Adipocyte (in vitro differentiated cells): Measurements from ENCODE around the gene SAP25.

Experiments
- DNase-seq: peaks from one replicate; pipeline ENCODE4 v3.0.0-alpha.2; 2015; ENCODE audit warnings: low read depth
- H3K27me3 ChIP-seq: replicated peaks from 2 replicates; pipeline ENCODE4 v1.7.0; 2013; ENCODE audit warnings: mild to moderate bottlenecking, low read length, moderate library complexity; ENCODE audit not compliant: control insufficient read depth, insufficient read depth
- H3K36me3 ChIP-seq: 2 replicates; pipeline ENCODE4 v1.7.0; 2013; ENCODE audit warnings: low read length, mild to moderate bottlenecking, moderate library complexity; ENCODE audit not compliant: control insufficient read depth, insufficient read depth, severe bottlenecking
- H3K4me1 ChIP-seq: 2 replicates; pipeline ENCODE4 v1.7.0; 2013; ENCODE audit warnings: mild to moderate bottlenecking, low read length, moderate library complexity; ENCODE audit not compliant: control insufficient read depth, insufficient read depth
- H3K4me3 ChIP-seq: 2 replicates; pipeline ENCODE4 v1.7.0; 2013; ENCODE audit warnings: mild to moderate bottlenecking, low read length, moderate library complexity
- H3K9ac ChIP-seq: 2 replicates; pipeline ENCODE4 v1.7.0; 2013; ENCODE audit warnings: mild to moderate bottlenecking, low read length, moderate library complexity
- H3K9me3 ChIP-seq: 2 replicates; pipeline ENCODE4 v1.7.0; 2013; ENCODE audit warnings: mild to moderate bottlenecking, low read length, moderate library complexity; ENCODE audit not compliant: control insufficient read depth

Gene SAP25

GRCh38 chr7:100606313-100606712 lies 32.6 kb upstream of the SAP25 start:
- Histone ChIP-seq H3K4me1 (peaks cover 20% of the 10 kb centered on the region), H3K4me3 (no peak overlapping the region), H3K9ac (no peak overlapping the region), H3K27me3 (no peaks in the 10 kb centered on the region), H3K36me3 (peaks cover 14% of the 10 kb centered on the region), H3K9me3 (no peaks in the 10 kb centered on the region)
- DNase-seq = no peak

- Histone ChIP-seq H3K9me3 (no peaks in the 10 kb centered on the region), H3K9ac (peak overlapping the region; percentile 75), H3K4me1 (peaks cover 24% of the 10 kb centered on the region), H3K4me3 (peak overlapping the region; percentile 80), H3K27me3 (no peaks in the 10 kb centered on the region), H3K36me3 (peaks cover 14% of the 10 kb centered on the region)
- no peak for DNase-seq
These were observed 31.5 kb upstream of the SAP25 start for GRCh38 chr7:100604976-100605911.

GRCh38 chr7:100604028-100604975 lies 30.6 kb upstream of the SAP25 start:
- peak overlapping the region; percentile 93 for H3K4me3 ChIP-seq
- peak; percentile 81 for DNase-seq
- H3K9ac ChIP-seq = peak overlapping the region; percentile 90
- H3K9me3 ChIP-seq = no peaks in the 10 kb centered on the region
- H3K27me3 ChIP-seq = no peaks in the 10 kb centered on the region
- H3K4me1 ChIP-seq = peaks cover 29% of the 10 kb centered on the region
- peaks cover 14% of the 10 kb centered on the region for H3K36me3 ChIP-seq

- DNase-seq = peak; percentile 54
- peak overlapping the region; percentile 93 for H3K4me3 ChIP-seq
- H3K36me3 ChIP-seq = peaks cover 14% of the 10 kb centered on the region
These were observed 30.0 kb upstream of the SAP25 start for GRCh38 chr7:100603726-100604027.

GRCh38 chr7:100602889-100603725 lies 29.4 kb upstream of the SAP25 start:
- peak; percentile 93 for DNase-seq
- peak overlapping the region; percentile 93 for H3K4me3 ChIP-seq

More at GRCh38 chr7:100603726-100604027, 30.0 kb upstream of the SAP25 start:
- no peaks in the 10 kb centered on the region for H3K9me3 ChIP-seq
- peaks cover 29% of the 10 kb centered on the region for H3K4me1 ChIP-seq
- H3K9ac ChIP-seq = peak overlapping the region; percentile 90
- no peaks in the 10 kb centered on the region for H3K27me3 ChIP-seq

GRCh38 chr7:100600730-100601038 lies 27.0 kb upstream of the SAP25 start:
- H3K9ac ChIP-seq = no peak overlapping the region
- no peak overlapping the region for H3K4me3 ChIP-seq
- H3K9me3 ChIP-seq = no peaks in the 10 kb centered on the region
- no peak for DNase-seq
- H3K36me3 ChIP-seq = no peaks in the 10 kb centered on the region
- no peaks in the 10 kb centered on the region for H3K27me3 ChIP-seq
- peaks cover 29% of the 10 kb centered on the region for H3K4me1 ChIP-seq

More at GRCh38 chr7:100602889-100603725, 29.4 kb upstream of the SAP25 start:
- Histone ChIP-seq H3K9me3 (no peaks in the 10 kb centered on the region), H3K9ac (peak overlapping the region; percentile 90), H3K27me3 (no peaks in the 10 kb centered on the region), H3K36me3 (peaks cover 9% of the 10 kb centered on the region), H3K4me1 (peaks cover 29% of the 10 kb centered on the region)

GRCh38 chr7:100599911-100600729 lies 26.4 kb upstream of the SAP25 start:
- Histone ChIP-seq H3K27me3 (no peaks in the 10 kb centered on the region), H3K9ac (no peak overlapping the region)
- DNase-seq = no peak

GRCh38 chr7:100598425-100598824 lies 24.7 kb upstream of the SAP25 start:
- Histone ChIP-seq H3K9me3 (no peaks in the 10 kb centered on the region), H3K4me3 (no peak overlapping the region), H3K36me3 (no peaks in the 10 kb centered on the region), H3K27me3 (no peaks in the 10 kb centered on the region), H3K9ac (no peak overlapping the region), H3K4me1 (peaks cover 24% of the 10 kb centered on the region)
- DNase-seq = no peak

More at GRCh38 chr7:100599911-100600729, 26.4 kb upstream of the SAP25 start:
- peaks cover 29% of the 10 kb centered on the region for H3K4me1 ChIP-seq
- no peaks in the 10 kb centered on the region for H3K9me3 ChIP-seq
- H3K4me3 ChIP-seq = no peak overlapping the region
- no peaks in the 10 kb centered on the region for H3K36me3 ChIP-seq

GRCh38 chr7:100595188-100595587 lies 21.5 kb upstream of the SAP25 start:
- Histone ChIP-seq H3K36me3 (no peaks in the 10 kb centered on the region), H3K4me1 (peaks cover 11% of the 10 kb centered on the region), H3K27me3 (no peaks in the 10 kb centered on the region), H3K4me3 (no peak overlapping the region), H3K9ac (no peak overlapping the region), H3K9me3 (no peaks in the 10 kb centered on the region)
- no peak for DNase-seq

GRCh38 chr7:100591596-100591995 lies 17.9 kb upstream of the SAP25 start:
- Histone ChIP-seq H3K4me3 (no peak overlapping the region), H3K27me3 (no peaks in the 10 kb centered on the region)

More at GRCh38 chr7:100591596-100591995, 17.9 kb upstream of the SAP25 start:
- no peak overlapping the region for H3K9ac ChIP-seq
- no peak for DNase-seq
- H3K4me1 ChIP-seq = peaks cover 9% of the 10 kb centered on the region
- no peaks in the 10 kb centered on the region for H3K9me3 ChIP-seq
- no peaks in the 10 kb centered on the region for H3K36me3 ChIP-seq
